B cell (primary cell): Measurements from ENCODE around the gene CDC14A. TPM values are rescaled to one million over a fixed set of nuclear protein-coding genes. Genes with fewer than 3 reads are reported as not detected.

Source experiments
- ATAC-seq: fragments of 200-7000 bp; cut with Tn5 transposase; one replicate; pipeline ENCODE4 v1.10.0; 2021; ENCODE audit warnings: low read depth, mild to moderate bottlenecking, moderate number of reproducible peaks, moderate library complexity
- CTCF ChIA-PET: fragments of 350-600 bp; sonication (Branson Sonifier 250); formaldehyde crosslinking; loops from one replicate; lab custom pipeline; 2021; ENCODE audit warnings: antibody characterized with exemption, inconsistent platforms; lab: Charles Lee
- POLR2A ChIA-PET: fragments of 350-600 bp; sonication (Branson Sonifier 250); formaldehyde crosslinking; loops from one replicate; lab custom pipeline; 2021; ENCODE audit warnings: antibody characterized with exemption; lab: Charles Lee
- DNase-seq: peaks from one replicate; pipeline ENCODE4 v3.0.0; 2013
- H2AFZ ChIP-seq: 2 replicates; pipeline ENCODE4 v1.6.1; 2012; ENCODE audit warnings: mild to moderate bottlenecking, low read depth, low read length; ENCODE audit not compliant: insufficient read depth, poor library complexity, severe bottlenecking
- H3K27ac ChIP-seq, 2 donors: 1 replicate in 1 of 2; 2 replicates in 1 of 2; pipeline ENCODE4 v1.5.1; 2012 to 2013; ENCODE audit warnings: low read length in 2 of 2, mild to moderate bottlenecking in 2 of 2, moderate library complexity in 1 of 2
- H3K27me3 ChIP-seq, 4 experiments: fragments of 200-600 bp in 1 of 4; sonication (generic) in 1 of 4; replicated peaks in 1 of 4; 1 replicate in 2 of 4; 2 replicates in 2 of 4; pipeline versions ENCODE4 v1.6.1 to v1.7.0; 2013 to 2016; ENCODE audit warnings: low read length in 3 of 4, mild to moderate bottlenecking in 2 of 4, mixed read lengths in 1 of 4, moderate library complexity in 1 of 4; ENCODE audit not compliant: insufficient read depth in 4 of 4, control insufficient read depth in 3 of 4; ENCODE audit errors: control extremely low read depth in 1 of 4
- H3K36me3 ChIP-seq, 2 experiments: replicated peaks in 1 of 2; 1 replicate in 1 of 2; 2 replicates in 1 of 2; pipeline versions ENCODE4 v1.6.1 to v1.7.1; 2013; ENCODE audit warnings: low read length in 1 of 2; ENCODE audit not compliant: insufficient read depth in 2 of 2, control insufficient read depth in 1 of 2; ENCODE audit errors: control extremely low read depth in 1 of 2, extremely low read depth in 1 of 2
- H3K4me1 ChIP-seq, 2 donors: fragments of 200-600 bp in 1 of 2; sonication (generic) in 1 of 2; 1 replicate in 1 of 2; 2 replicates in 1 of 2; pipeline versions ENCODE4 v1.5.1 to v1.6.1; 2013 to 2017; ENCODE audit warnings: low read length in 2 of 2; ENCODE audit not compliant: control insufficient read depth in 2 of 2, insufficient read depth in 2 of 2
- H3K4me2 ChIP-seq: replicated peaks from 2 replicates; pipeline ENCODE3; 2012; ENCODE audit warnings: mild to moderate bottlenecking, low read depth, low read length; ENCODE audit not compliant: poor library complexity, severe bottlenecking
- H3K4me3 ChIP-seq, 5 experiments: fragments of 200-600 bp in 1 of 5; sonication (generic) in 1 of 5; 1 replicate in 3 of 5; 2 replicates in 2 of 5; pipeline versions ENCODE4 v1.5.1 to v1.7.0; 2011 to 2016; ENCODE audit warnings: low read length in 4 of 5, mild to moderate bottlenecking in 4 of 5, low read depth in 2 of 5, control low read depth in 1 of 5, moderate library complexity in 1 of 5; ENCODE audit not compliant: insufficient read depth in 1 of 5; ENCODE audit errors: control extremely low read depth in 1 of 5, extremely low read depth in 1 of 5
- H3K79me2 ChIP-seq: fragments of 200-600 bp; sonication (generic); one replicate; pipeline ENCODE4 v1.6.0; 2016; ENCODE audit warnings: low read length; ENCODE audit not compliant: control insufficient read depth, insufficient read depth
- H3K9ac ChIP-seq: fragments of 200-600 bp; sonication (generic); 2 replicates; pipeline ENCODE4 v1.6.1; 2017; ENCODE audit warnings: mild to moderate bottlenecking, low read length, moderate library complexity
- H3K9me3 ChIP-seq, 3 donors: one replicate each; pipeline versions ENCODE4 v1.6.1 to v1.7.1; 2013; ENCODE audit warnings: low read length in 2 of 3; ENCODE audit not compliant: control insufficient read depth in 2 of 3, insufficient read depth in 1 of 3; ENCODE audit errors: control extremely low read depth in 1 of 3
- H4K20me1 ChIP-seq: 2 replicates; pipeline ENCODE4 v1.6.0; 2012; ENCODE audit warnings: mild to moderate bottlenecking, low read length; ENCODE audit not compliant: insufficient read depth, control insufficient read depth, poor library complexity, severe bottlenecking
- H3K27ac Mint-ChIP-seq: one replicate; pipeline ENCODE4 v1.8.0; 2021; ENCODE audit warnings: mixed read lengths
- H3K27me3 Mint-ChIP-seq: one replicate; pipeline ENCODE4 v1.8.0; 2021; ENCODE audit warnings: mixed read lengths
- H3K4me1 Mint-ChIP-seq: one replicate; pipeline ENCODE4 v1.8.0; 2021; ENCODE audit warnings: mixed read lengths
- H3K4me3 Mint-ChIP-seq: one replicate; pipeline ENCODE4 v1.8.0; 2021; ENCODE audit warnings: mixed read lengths
- H3K9me3 Mint-ChIP-seq: one replicate; pipeline ENCODE4 v1.8.0; 2022; ENCODE audit warnings: mixed read lengths; ENCODE audit not compliant: insufficient read depth
- EZH2 ChIP-seq: IDR thresholded peaks from 2 replicates; pipeline ENCODE4 v1.6.1; 2012; ENCODE audit warnings: borderline replicate concordance, low read depth, mild to moderate bottlenecking, moderate library complexity, low read length; ENCODE audit not compliant: insufficient read depth, poor library complexity, severe bottlenecking
- WGBS: methylation state at CpG from one replicate; pipeline ENCODE4 v1.1.5; 2013; ENCODE audit warnings: missing lambda C conversion rate; ENCODE audit not compliant: insufficient coverage; 5-methylcytosine and 5-hydroxymethylcytosine counted together
- intact Hi-C: fragments of 100-400 bp; cut with micrococcal nuclease; formaldehyde crosslinking; loops from one replicate; pipeline ENCODE4 v1.10.0; 2022
- polyA plus RNA-seq: library from polyadenylated mRNA; depleted of rRNA; stranded (reverse); fragments of >200 nt; gene quantifications from 2 replicates; pipeline ENCODE4 v1.2.3, GENCODE V29; 2012
- total RNA-seq, 2 donors: library from RNA; stranded (reverse); fragments of 120-200 nt in 1 of 2; gene quantifications; 1 replicate in 1 of 2; 2 replicates in 1 of 2; pipeline versions ENCODE4 v1.2.3 to v1.2.4, GENCODE V29; 2013 to 2022
- TF ChIP-seq, protein P1 (sequence below): fragments of 200-600 bp; IDR thresholded peaks from one replicate; pipeline ENCODE4 v1.8.0; 2022; ENCODE audit warnings: antibody characterized with exemption, mild to moderate bottlenecking

The CDC14A gene
- total and polyA plus RNA-seq, 2 donors (not counting 1 experiment from before 2014, with no cell fraction given) = 6.1 to 41.7 TPM

DNA sequence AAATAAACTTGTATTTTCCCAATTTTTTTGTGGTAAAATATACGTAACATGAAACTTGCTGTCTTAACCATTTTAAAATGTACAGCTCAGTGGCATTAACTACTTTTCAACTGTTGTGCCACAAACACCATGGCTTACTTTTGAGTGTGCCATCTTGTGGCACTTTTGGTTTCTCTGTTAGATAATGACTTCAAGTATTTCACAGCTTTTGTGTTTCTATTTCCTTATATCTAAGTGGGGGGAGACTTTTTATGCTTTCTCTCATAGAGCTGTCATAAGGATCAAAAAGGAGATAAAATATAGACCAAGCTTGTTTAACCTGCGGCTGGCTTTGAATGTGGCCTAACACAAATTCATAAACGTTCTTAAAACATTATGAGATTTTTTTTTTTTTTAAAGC, 44.3 kb downstream of the CDC14A start:
- Mint-ChIP-seq H3K4me1 (peaks cover 70% of the 10 kb centered on the region), H3K9me3 (no peaks in the 10 kb centered on the region), H3K27ac (no peak overlapping the region), H3K4me3 (no peak overlapping the region), H3K27me3 (no peaks in the 10 kb centered on the region)
- Histone ChIP-seq H3K9ac (no peak overlapping the region), H3K27ac (peak overlapping the region in 1 of 2 donors; percentile 16), H4K20me1 (no peaks in the 10 kb centered on the region), H3K4me3 (no peak overlapping the region), H3K79me2 (peaks cover 35% of the 10 kb centered on the region), H2AFZ (no peak overlapping the region), H3K4me2 (no peak overlapping the region), H3K27me3 (no peaks in the 10 kb centered on the region), H3K9me3 (no peaks in the 10 kb centered on the region), H3K36me3 (peaks cover 0 to 6% of the 10 kb centered on the region in 2 experiments), H3K4me1 (peaks cover 33 to 47% of the 10 kb centered on the region in 2 donors)
- ATAC-seq (no peak), DNase-seq (no peak)
- intact Hi-C loops = no loop called here
- POLR2A ChIA-PET = no interaction called here
- CTCF ChIA-PET = interaction anchor here (1.3 to 1.5 kb wide), 2 partner anchors 40 to 59 kb away, joined by 3 to 4 read pairs; no protein-coding TSS in a partner anchor
- no CpG with 5 or more reads among the region's 3 CpGs for WGBS
- TF ChIP-seq, protein P1, sequence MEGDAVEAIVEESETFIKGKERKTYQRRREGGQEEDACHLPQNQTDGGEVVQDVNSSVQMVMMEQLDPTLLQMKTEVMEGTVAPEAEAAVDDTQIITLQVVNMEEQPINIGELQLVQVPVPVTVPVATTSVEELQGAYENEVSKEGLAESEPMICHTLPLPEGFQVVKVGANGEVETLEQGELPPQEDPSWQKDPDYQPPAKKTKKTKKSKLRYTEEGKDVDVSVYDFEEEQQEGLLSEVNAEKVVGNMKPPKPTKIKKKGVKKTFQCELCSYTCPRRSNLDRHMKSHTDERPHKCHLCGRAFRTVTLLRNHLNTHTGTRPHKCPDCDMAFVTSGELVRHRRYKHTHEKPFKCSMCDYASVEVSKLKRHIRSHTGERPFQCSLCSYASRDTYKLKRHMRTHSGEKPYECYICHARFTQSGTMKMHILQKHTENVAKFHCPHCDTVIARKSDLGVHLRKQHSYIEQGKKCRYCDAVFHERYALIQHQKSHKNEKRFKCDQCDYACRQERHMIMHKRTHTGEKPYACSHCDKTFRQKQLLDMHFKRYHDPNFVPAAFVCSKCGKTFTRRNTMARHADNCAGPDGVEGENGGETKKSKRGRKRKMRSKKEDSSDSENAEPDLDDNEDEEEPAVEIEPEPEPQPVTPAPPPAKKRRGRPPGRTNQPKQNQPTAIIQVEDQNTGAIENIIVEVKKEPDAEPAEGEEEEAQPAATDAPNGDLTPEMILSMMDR = no peak
- TF ChIP-seq EZH2 = no peak

- no peak for DNase-seq
- Histone ChIP-seq H2AFZ (no peak overlapping the region), H3K4me2 (no peak overlapping the region), H3K27ac (no peak overlapping the region), H3K79me2 (peaks cover 46% of the 10 kb centered on the region), H3K4me3 (no peak overlapping the region), H3K9me3 (no peaks in the 10 kb centered on the region), H3K36me3 (peaks cover 2 to 5% of the 10 kb centered on the region in 2 experiments), H3K27me3 (no peaks in the 10 kb centered on the region), H4K20me1 (no peaks in the 10 kb centered on the region), H3K4me1 (peaks cover 33 to 47% of the 10 kb centered on the region in 2 donors), H3K9ac (no peak overlapping the region)
- Mint-ChIP-seq H3K4me3 (no peak overlapping the region), H3K4me1 (peaks cover 72% of the 10 kb centered on the region), H3K9me3 (no peaks in the 10 kb centered on the region), H3K27ac (no peak overlapping the region), H3K27me3 (no peaks in the 10 kb centered on the region)
- ChIA-PET CTCF (interaction anchor here (1.3 to 1.5 kb wide), 2 partner anchors 41 to 58 kb away, joined by 3 to 4 read pairs; no protein-coding TSS in a partner anchor), POLR2A (no interaction called here)
- TF ChIP-seq, protein P1 = no peak
- no peak for TF ChIP-seq EZH2
- intact Hi-C loops = no loop called here
- no peak for ATAC-seq
These were observed 45.4 kb downstream of the CDC14A start for GRCh38 chr1:100397681-100398080.
